Fibroblast of mammary gland (primary cell): ENCODE data around the gene ITGAE.
"Not testable (repeated sequence)": the region's sequence is repeated elsewhere in the genome, so short reads cannot be mapped to it uniquely, and the experiment has no call there.

Experiments used
- DNase-seq: peaks from one replicate; pipeline ENCODE4 v3.0.0-alpha.2; 2010; ENCODE audit warnings: low read depth
- H3K4me3 ChIP-seq: 2 replicates; pipeline ENCODE4 v1.5.1; 2011; ENCODE audit warnings: low read depth, mild to moderate bottlenecking, low read length, moderate library complexity; ENCODE audit not compliant: control insufficient read depth
- CTCF ChIP-seq: conservative IDR thresholded peaks from 2 replicates; pipeline ENCODE4 v1.5.1; 2011; ENCODE audit warnings: low read depth, low read length, inconsistent platforms; ENCODE audit not compliant: control insufficient read depth, insufficient read depth

The ITGAE gene

GRCh38 chr17:3732210-3732621 is 68.8 kb downstream of the ITGAE start:
- no peak overlapping the region for H3K4me3 ChIP-seq
- DNase-seq: peak; percentile 31
- TF ChIP-seq CTCF: no peak

- H3K4me3 ChIP-seq: no peak overlapping the region
- DNase-seq: no peak
These were observed 70.0 kb downstream of the ITGAE start for GRCh38 chr17:3730881-3731429.

GRCh38 chr17:3729881-3730280 is 71.1 kb downstream of the ITGAE start:
- no peak for TF ChIP-seq CTCF
- DNase-seq: no peak
- H3K4me3 ChIP-seq: no peak overlapping the region

More at GRCh38 chr17:3730881-3731429, 70.0 kb downstream of the ITGAE start:
- no peak for TF ChIP-seq CTCF

GRCh38 chr17:3728099-3728498 is 72.9 kb downstream of the ITGAE start:
- not testable (repeated sequence) for DNase-seq

GRCh38 chr17:3727041-3727440 is 73.9 kb downstream of the ITGAE start:
- TF ChIP-seq CTCF: no peak
- H3K4me3 ChIP-seq: no peak overlapping the region
- no peak for DNase-seq

More at GRCh38 chr17:3728099-3728498, 72.9 kb downstream of the ITGAE start:
- not testable (repeated sequence) for H3K4me3 ChIP-seq

- H3K4me3 ChIP-seq: peak overlapping the region; percentile 89
- DNase-seq: no peak
- no peak for TF ChIP-seq CTCF
These were observed 76.5 kb downstream of the ITGAE start for GRCh38 chr17:3724378-3725077.

- TF ChIP-seq CTCF: peak; percentile 22
These were observed 77.2 kb downstream of the ITGAE start, which contains the start of gene HASPIN for GRCh38 chr17:3723556-3724377. HASPIN (plus strand) TSS chr17:3723903; CDS start chr17:3723936, 33 bp downstream.

More at GRCh38 chr17:3723556-3724377, 77.2 kb downstream of the ITGAE start, which contains the start of gene HASPIN:
- peak; percentile 86 for DNase-seq
- peak within 1 kb of the TSS; percentile 89 for H3K4me3 ChIP-seq
